BE2C (cell line): ENCODE data around the gene SPRYD4.
A peak's percentile ranks its signal among the peaks of the same experiment; 100 is the strongest.

ENCODE experiments used
- DNase-seq: peaks from one replicate; pipeline ENCODE4 v3.0.0-alpha.2; 2020
- H3K27me3 ChIP-seq: fragments of 250-450 bp; sonication (Bioruptor Pico); 2 replicates; pipeline ENCODE4 v1.5.1; 2020; ENCODE audit warnings: mild to moderate bottlenecking
- H3K36me3 ChIP-seq: fragments of 250-450 bp; sonication (Bioruptor Pico); 2 replicates; pipeline ENCODE4 v1.5.1; 2020; ENCODE audit warnings: mild to moderate bottlenecking
- H3K4me1 ChIP-seq: fragments of 250-450 bp; sonication (Bioruptor Pico); 2 replicates; pipeline ENCODE4 v1.5.1; 2020
- H3K4me3 ChIP-seq: 2 replicates; pipeline ENCODE4 v1.5.1; 2011; ENCODE audit warnings: low read depth, low read length
- H3K9me3 ChIP-seq: fragments of 250-450 bp; sonication (Bioruptor Pico); 2 replicates; pipeline ENCODE4 v1.5.1; 2020
- CTCF ChIP-seq: IDR thresholded peaks from 2 replicates; pipeline ENCODE4 v1.5.1; 2012; ENCODE audit warnings: mild to moderate bottlenecking, low read depth, low read length

SPRYD4 gene

GRCh38 chr12:56479625-56480024 is 11.2 kb downstream of the SPRYD4 start:
- TF ChIP-seq CTCF, result no peak
- no peaks in the 10 kb centered on the region for H3K36me3 ChIP-seq

DNA sequence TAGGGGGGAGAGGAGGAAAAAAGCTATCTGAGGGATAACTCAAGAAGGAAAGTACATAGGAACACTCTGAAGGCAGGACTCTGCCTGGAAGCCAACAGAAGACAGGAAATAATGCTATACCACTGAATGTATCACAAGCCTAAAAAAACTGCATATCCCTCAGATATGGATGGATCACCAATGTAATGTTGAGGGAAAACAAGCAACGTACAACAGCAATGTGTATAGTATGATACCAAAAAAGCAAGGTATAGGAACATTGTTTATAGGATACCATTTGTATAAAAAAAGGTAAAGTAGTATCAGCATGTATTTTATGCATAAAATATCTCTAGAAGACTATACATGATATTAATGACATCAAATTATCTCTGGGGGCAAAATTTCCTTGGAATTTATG is 16.2 kb downstream of the SPRYD4 start:
- no peak for DNase-seq

More at GRCh38 chr12:56479625-56480024, 11.2 kb downstream of the SPRYD4 start:
- Histone ChIP-seq H3K27me3 (peaks cover 3% of the 10 kb centered on the region; the same call in 1 of the 2 replicates), H3K4me3 (no peak overlapping the region), H3K4me1 (no peaks in the 10 kb centered on the region), H3K9me3 (no peaks in the 10 kb centered on the region)
- DNase-seq, result no peak

DNA sequence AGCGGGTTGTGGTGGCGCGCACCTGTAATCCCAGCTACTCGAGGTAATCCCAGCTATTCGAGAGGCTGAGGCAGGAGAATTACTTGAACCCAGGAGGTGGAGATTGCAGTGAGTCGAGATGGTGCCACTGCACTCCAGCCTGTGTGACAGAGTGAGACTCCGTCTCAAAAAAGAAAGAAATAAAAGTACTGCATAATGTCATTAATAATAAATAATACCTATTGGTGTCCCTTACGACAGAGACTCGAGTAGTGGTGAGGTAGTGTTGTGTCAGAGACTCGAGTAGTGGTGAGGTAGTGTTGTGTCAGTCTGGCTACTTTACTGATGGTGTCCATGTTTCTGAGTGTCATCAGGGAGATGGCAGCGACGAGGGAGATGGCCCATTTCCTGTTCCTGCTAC is 18.3 kb downstream of the SPRYD4 start:
- H3K9me3 ChIP-seq, result peaks cover 8% of the 10 kb centered on the region
- no peak for TF ChIP-seq CTCF
- DNase-seq, result no peak

More for the DNA sequence above, 16.2 kb downstream of the SPRYD4 start:
- Histone ChIP-seq H3K4me1 (no peaks in the 10 kb centered on the region), H3K9me3 (peaks cover 8% of the 10 kb centered on the region), H3K4me3 (no peak overlapping the region), H3K27me3 (peaks cover 42% of the 10 kb centered on the region), H3K36me3 (no peaks in the 10 kb centered on the region)
- TF ChIP-seq CTCF, result no peak

GRCh38 chr12:56487448-56488040 is 19.2 kb downstream of the SPRYD4 start:
- Histone ChIP-seq H3K9me3 (peaks cover 8% of the 10 kb centered on the region), H3K4me3 (peak overlapping the region; percentile 41), H3K27me3 (peaks cover 66% of the 10 kb centered on the region), H3K36me3 (no peaks in the 10 kb centered on the region), H3K4me1 (no peaks in the 10 kb centered on the region)
- DNase-seq, result peak; percentile 27
- TF ChIP-seq CTCF, result no peak

More for the DNA sequence above, 18.3 kb downstream of the SPRYD4 start:
- Histone ChIP-seq H3K4me3 (no peak overlapping the region), H3K4me1 (no peaks in the 10 kb centered on the region), H3K36me3 (no peaks in the 10 kb centered on the region), H3K27me3 (peaks cover 63% of the 10 kb centered on the region)

DNA sequence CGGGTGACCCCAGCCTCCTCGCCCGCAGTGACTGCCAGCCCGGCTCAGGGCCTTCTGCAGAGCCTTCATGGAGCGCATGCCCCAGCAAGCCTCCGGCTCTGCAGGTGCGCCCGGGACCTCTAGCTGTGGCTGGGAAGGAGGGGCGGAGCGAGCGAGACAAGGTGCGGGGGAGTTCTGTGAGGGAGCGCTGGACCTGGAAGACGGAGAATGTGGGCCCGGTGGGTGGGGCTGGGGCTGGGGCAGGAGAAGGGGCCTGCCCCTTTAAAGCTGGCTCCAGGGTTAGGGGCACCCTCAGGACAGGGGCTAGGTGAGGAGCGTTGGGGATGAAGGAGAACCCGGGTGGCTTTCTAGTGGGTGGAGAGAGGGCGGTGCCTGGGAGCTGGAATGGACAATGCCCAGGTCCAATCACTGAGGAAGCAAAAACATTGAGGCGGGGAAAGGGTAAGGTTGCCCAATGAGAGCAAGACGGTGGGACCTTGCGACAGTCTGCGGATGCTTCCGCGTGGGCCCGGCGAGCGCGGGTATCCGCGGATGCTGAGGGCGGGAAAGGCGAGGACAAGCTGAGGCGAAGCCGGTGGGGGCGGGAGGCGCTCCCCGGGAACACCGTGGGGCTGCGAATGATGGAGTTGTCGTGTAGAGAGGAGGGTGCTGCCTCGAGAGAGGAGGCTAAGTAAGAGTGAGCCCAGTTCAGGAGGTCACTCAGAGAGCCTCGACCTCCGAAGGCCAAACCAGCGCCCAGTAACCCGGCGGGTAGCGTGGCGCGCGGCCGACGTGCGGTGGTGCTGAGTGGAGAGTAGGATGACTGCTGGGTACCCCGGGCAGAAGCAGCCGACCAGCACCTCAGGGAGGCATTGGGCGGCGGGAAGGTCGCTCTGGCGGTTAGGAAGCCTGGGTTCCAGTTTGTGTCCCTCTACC is 19.9 kb downstream of the SPRYD4 start, which contains the start of gene GLS2:
TSS of gene GLS2 (minus strand) at position 121 of the 915 bp plus-strand sequence. CDS start at position 78, 43 bp downstream.
- H3K4me1 ChIP-seq, result no peaks in the 10 kb centered on the region
- H3K9me3 ChIP-seq, result peaks cover 8% of the 10 kb centered on the region
- H3K4me3 ChIP-seq, result peak within 1 kb of the TSS; percentile 41
- no peaks in the 10 kb centered on the region for H3K36me3 ChIP-seq
- TF ChIP-seq CTCF, result no peak
- peak; percentile 40 for DNase-seq
- peaks cover 66% of the 10 kb centered on the region for H3K27me3 ChIP-seq
